GM06990 (cell line): ENCODE data around the gene ABHD17A.

Experiments used
- DNase-seq: peaks from one replicate; pipeline ENCODE4 v3.0.0-alpha.2; 2011; ENCODE audit not compliant: insufficient read length; ENCODE audit errors: extremely low read depth
- H3K27me3 ChIP-seq: replicated peaks from 2 replicates; pipeline ENCODE4 v1.6.0; 2011; ENCODE audit warnings: low read length; ENCODE audit not compliant: control insufficient read depth, insufficient read depth
- H3K36me3 ChIP-seq: 2 replicates; pipeline ENCODE4 v1.5.1; 2011; ENCODE audit warnings: low read length; ENCODE audit not compliant: control insufficient read depth, insufficient read depth
- H3K4me3 ChIP-seq: replicated peaks from 2 replicates; pipeline ENCODE4 v1.5.1; 2011; ENCODE audit warnings: low read depth, mild to moderate bottlenecking, control low read depth, low read length
- TF ChIP-seq, protein P1 (sequence below): IDR thresholded peaks from 2 replicates; pipeline ENCODE4 v1.5.1; 2011; ENCODE audit warnings: low read length, control low read depth, mild to moderate bottlenecking, inconsistent platforms; ENCODE audit not compliant: insufficient read depth, poor library complexity, severe bottlenecking

Gene ABHD17A

DNA sequence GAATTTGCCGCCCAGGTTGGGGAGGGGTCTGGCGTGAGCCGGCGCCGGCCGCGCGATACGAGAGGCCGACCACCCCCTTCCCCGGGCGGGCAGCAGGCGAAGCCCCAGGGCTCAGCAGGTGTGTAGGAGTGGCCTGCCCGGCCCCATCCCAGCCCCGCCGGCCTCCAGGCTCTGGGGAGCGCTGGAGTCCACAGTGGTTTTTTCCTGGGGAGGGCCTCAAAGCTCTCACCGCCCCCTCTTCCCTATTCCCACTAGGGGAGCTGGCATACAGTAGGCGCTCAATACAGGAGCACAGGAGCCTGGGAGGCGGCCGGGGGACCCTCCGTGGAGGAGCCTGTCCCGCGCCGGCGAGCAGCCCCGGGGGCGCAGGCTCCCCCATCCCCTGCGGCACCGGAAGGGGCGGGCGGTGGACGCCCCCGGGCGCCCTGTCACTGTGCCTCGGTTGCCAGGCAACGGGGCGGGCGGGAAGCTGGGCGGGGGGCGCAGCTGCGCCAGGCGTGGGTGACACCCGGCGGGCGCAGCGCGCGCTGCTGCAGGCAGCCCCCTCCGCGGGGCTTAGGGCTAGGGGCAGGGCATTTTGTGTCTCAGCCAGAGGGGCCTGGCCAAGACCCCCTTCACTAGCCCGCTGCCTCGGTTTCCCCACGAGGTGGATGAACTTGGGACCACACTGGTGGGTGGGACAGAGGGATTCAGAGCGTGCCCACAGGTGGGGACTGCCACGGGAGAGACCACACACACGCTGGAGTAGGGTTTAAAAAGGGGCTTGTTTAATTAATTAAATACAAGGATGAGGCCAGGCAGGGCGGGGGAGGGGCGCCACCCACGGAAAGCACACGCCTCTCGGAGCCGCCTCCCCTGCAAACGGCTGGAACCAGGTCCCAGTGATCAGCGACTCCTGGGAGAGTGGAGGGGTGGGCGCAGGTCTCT, 33.4 kb downstream of the ABHD17A start:
- Histone ChIP-seq H3K27me3 (no peaks in the 10 kb centered on the region), H3K36me3 (no peaks in the 10 kb centered on the region), H3K4me3 (no peak overlapping the region)
- TF ChIP-seq, protein P1, sequence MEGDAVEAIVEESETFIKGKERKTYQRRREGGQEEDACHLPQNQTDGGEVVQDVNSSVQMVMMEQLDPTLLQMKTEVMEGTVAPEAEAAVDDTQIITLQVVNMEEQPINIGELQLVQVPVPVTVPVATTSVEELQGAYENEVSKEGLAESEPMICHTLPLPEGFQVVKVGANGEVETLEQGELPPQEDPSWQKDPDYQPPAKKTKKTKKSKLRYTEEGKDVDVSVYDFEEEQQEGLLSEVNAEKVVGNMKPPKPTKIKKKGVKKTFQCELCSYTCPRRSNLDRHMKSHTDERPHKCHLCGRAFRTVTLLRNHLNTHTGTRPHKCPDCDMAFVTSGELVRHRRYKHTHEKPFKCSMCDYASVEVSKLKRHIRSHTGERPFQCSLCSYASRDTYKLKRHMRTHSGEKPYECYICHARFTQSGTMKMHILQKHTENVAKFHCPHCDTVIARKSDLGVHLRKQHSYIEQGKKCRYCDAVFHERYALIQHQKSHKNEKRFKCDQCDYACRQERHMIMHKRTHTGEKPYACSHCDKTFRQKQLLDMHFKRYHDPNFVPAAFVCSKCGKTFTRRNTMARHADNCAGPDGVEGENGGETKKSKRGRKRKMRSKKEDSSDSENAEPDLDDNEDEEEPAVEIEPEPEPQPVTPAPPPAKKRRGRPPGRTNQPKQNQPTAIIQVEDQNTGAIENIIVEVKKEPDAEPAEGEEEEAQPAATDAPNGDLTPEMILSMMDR: no peak
- no peak for DNase-seq

DNA sequence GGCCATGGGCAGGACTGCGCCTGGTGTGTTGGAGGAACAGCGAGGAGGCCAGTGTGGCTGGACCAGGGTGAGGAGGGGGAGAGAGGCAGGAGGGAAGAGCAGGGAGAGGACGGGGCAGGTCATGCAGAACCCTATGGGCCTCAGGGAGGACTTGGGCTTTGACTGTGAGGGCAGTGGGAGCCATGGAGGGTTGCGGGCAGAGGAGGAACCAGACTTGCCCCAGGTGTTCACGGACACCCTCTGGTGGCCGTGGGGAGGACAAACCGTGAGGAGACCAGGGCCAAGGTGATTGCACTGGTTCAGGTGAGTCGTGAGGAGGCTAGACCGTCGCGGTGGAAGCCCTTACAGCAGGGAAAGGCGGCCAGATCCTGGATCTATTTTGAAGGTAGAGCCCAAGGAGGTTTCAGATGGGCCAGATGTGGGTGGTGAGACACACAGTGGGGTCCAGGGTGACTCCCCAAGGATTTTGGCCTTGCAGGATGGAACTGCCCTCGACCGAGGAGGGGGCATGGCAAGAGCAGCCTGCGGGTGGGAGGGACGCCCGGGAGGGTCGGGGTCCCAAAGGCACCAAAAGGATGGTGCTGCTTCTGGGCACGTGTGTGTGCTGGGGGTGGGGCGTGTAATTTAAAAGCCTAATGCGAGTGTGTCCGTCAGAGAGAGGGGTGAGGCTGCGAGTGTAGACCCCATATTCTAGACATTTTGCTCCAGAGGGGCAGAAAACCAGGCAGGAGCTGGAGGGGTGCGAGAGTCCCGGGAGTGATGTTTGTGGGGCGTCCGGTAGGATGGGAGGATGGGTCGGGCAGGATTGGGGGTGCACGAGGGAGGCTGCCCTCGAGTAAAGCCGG, 34.3 kb downstream of the ABHD17A start:
- Histone ChIP-seq H3K4me3 (no peak overlapping the region), H3K36me3 (no peaks in the 10 kb centered on the region), H3K27me3 (no peaks in the 10 kb centered on the region)
- DNase-seq: no peak
- TF ChIP-seq, protein P1: peak; percentile 30

DNA sequence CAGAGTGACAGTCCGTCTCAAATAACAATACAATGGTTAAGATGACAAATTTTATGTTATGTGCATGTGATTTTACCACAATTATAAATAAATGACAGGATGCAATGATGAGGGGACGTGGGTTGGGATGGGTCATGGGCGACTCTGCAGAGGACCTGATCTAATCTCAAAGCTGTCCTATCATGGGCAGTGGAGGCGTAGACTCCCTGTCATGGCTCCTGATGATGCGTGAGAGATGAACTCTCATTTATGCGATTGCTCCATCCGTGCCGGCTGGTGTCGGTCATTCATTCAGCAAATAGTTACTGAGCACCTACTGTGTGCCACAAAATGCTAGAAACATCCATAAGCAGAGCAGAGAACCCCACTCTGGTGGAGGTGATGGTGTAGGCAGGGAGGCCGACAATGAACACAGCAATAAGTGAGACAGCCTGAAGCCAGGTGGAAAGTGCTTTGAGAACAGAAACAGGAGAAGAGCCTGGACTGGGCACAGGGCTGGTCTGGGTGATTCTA, 35.4 kb downstream of the ABHD17A start:
- peaks cover 3% of the 10 kb centered on the region for H3K36me3 ChIP-seq
- TF ChIP-seq, protein P1: no peak

DNA sequence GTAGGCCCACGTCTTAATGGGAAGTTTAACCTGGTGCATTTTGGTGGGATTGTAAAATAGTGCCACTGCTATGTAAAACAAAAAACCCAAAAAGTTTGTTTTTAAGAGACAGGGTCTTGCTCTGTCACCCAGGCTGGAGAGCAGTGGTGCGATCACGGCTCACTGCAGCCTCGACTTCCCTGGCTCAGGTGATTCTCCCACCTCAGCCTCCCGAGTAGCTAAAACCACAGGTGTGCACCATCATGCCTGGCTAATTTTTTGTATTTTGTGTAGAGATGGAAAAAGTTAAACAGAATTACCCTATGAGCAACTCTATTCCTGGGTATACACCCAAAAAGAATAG, 36.2 kb downstream of the ABHD17A start:
- Histone ChIP-seq H3K4me3 (no peak overlapping the region), H3K36me3 (peaks cover 3% of the 10 kb centered on the region), H3K27me3 (no peaks in the 10 kb centered on the region)
- TF ChIP-seq, protein P1: no peak
- DNase-seq: no peak

More for the DNA sequence above, 35.4 kb downstream of the ABHD17A start:
- Histone ChIP-seq H3K4me3 (no peak overlapping the region), H3K27me3 (no peaks in the 10 kb centered on the region)
- no peak for DNase-seq

DNA sequence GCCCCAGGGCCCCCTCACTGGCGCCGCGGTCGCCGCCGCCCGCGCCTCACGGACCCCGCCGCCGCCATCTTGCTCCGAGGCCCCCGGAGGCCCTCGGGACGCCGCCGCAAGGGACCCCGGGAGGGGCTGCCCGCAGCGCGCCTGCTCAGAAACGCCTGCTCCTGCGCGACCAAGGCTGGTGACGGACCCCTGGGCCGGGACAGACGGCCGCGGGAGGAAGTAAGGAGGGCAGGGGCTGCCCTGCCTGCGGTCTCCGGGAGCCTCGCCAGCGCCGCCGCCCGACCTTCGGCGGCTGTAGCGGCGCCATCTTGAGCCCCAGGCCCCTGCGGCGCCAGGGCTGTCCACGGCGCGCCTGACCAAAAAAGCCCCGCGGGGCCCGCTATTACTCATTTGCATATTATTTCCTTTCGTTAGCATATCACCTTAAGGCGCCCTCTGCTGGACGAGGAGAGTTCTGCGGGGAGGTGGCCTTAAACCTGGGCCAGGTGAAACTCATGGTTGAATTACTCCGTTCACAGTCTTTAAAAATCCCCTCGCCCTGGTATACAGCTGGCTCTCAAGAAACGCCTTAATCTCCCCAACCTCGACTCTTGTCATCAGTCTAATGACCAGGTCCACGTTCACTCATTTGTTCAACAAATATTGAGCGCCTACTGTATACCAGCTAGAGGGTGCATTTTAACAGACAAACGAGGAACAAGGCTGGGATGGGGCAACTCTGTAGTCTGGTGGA, 36.7 kb downstream of the ABHD17A start, which contains the start of gene REXO1:
TSS of gene REXO1 (minus strand) at position 85 of the 733 bp plus-strand sequence. CDS start 125 bp downstream, outside the sequence.
- Histone ChIP-seq H3K27me3 (no peaks in the 10 kb centered on the region), H3K36me3 (peaks cover 3% of the 10 kb centered on the region), H3K4me3 (peak within 1 kb of the TSS; percentile 100)
- TF ChIP-seq, protein P1: peak; percentile 84
- peak; percentile 97 for DNase-seq
